Activated CD4-positive, alpha-beta T cell treated with anti-CD3 and anti-CD28 coated beads, Interleukin-10, Interleukin-2, amounts not matched to agents 100 ng/mL and 50 ng/mL, durations not matched to agents 16 hours and 8 hours (primary cell): ENCODE measurements around the gene PNKP.
A peak's percentile ranks its signal among the peaks of the same experiment; 100 is the strongest.

Experiments
- DNase-seq: peaks from one replicate; pipeline ENCODE4 v3.0.0-alpha.2; 2020

The PNKP gene

GRCh38 chr19:49874503-49875157, 7.3 kb upstream of the PNKP start:
- DNase-seq: no peak

GRCh38 chr19:49873834-49874233, 6.5 kb upstream of the PNKP start:
- DNase-seq: no peak

- DNase-seq: no peak
Observed at GRCh38 chr19:49873129-49873521, 5.7 kb upstream of the PNKP start.

GRCh38 chr19:49872245-49873128, 5.1 kb upstream of the PNKP start:
- DNase-seq: no peak

GRCh38 chr19:49871349-49871985, 4.1 kb upstream of the PNKP start:
- no peak for DNase-seq

- no peak for DNase-seq
Observed at GRCh38 chr19:49870309-49870901, 3.0 kb upstream of the PNKP start.

GRCh38 chr19:49869484-49870308, 2.3 kb upstream of the PNKP start:
- DNase-seq: peak; percentile 99

GRCh38 chr19:49869009-49869483, 1.7 kb upstream of the PNKP start:
- DNase-seq: no peak

- DNase-seq: no peak
Observed at GRCh38 chr19:49864890-49865289, 2.5 kb downstream of the PNKP start.

- DNase-seq: no peak
Observed at GRCh38 chr19:49863935-49864320, 3.4 kb downstream of the PNKP start.

GRCh38 chr19:49863254-49863934, 4.0 kb downstream of the PNKP start:
- DNase-seq: no peak

GRCh38 chr19:49862391-49863253, 4.8 kb downstream of the PNKP start:
- no peak for DNase-seq

- DNase-seq: no peak
Observed at GRCh38 chr19:49861541-49862378, 5.6 kb downstream of the PNKP start.

- DNase-seq: no peak
Observed at GRCh38 chr19:49861107-49861506, 6.3 kb downstream of the PNKP start.

- no peak for DNase-seq
Observed at GRCh38 chr19:49860336-49861102, 6.9 kb downstream of the PNKP start.

GRCh38 chr19:49859682-49860335, 7.6 kb downstream of the PNKP start:
- no peak for DNase-seq

GRCh38 chr19:49858088-49858985, 9.0 kb downstream of the PNKP start:
- DNase-seq: no peak

- no peak for DNase-seq
Observed at GRCh38 chr19:49857838-49858087, 9.6 kb downstream of the PNKP start.
